Measurements from ENCODE around the gene MYH11.
"Not testable (repeated sequence)": the region's sequence is repeated elsewhere in the genome, so short reads cannot be mapped to it uniquely, and the experiment has no call there.

DNA sequence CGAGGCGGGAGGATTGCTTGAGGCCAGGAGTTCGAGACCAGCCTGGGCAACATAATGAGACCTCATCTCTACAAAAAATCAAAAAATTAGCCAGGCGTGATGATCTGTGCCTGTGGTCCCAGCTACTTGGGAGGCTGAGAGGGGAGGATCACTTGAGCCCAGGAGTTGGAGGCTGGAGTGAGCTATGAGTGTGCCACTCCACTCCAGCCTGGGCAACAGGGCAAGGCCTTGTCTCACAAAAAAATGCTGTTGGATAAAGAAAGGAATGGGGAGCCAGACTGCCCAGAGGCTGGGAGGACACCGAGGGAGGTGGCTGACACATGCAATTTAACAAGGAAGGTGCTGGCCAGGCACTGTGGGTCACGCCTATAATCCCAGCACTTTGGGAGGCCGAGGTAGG lies 47.5 kb downstream of the MYH11 start:
- not testable (repeated sequence) for TF ChIP-seq SUZ12 (IDR thresholded peaks at IDR 0.05; ENCODE audit: extremely low read depth, insufficient read depth, insufficient read length); ZNF274 (IDR thresholded peaks at IDR 0.05; ENCODE audit: low read depth, low read length); YY1 (IDR thresholded peaks at IDR 0.05; ENCODE audit: insufficient read depth, insufficient read length)
